ENCODE measurements around the gene AKAP3. TPM values are rescaled to one million over a fixed set of nuclear protein-coding genes. Genes with fewer than 3 reads are reported as not detected.

The AKAP3 gene
- total RNA-seq, 2 donors from 2014 or later = 1.6 to 3.4 TPM

GRCh38 chr12:4604684-4605193 lies 44.1 kb downstream of the AKAP3 start:
- ATAC-seq = peak; percentile 95
- intact Hi-C loops (cut with DNase I, micrococcal nuclease) = no loop called here
- peak; percentile 76 to 79 for DNase-seq

DNA sequence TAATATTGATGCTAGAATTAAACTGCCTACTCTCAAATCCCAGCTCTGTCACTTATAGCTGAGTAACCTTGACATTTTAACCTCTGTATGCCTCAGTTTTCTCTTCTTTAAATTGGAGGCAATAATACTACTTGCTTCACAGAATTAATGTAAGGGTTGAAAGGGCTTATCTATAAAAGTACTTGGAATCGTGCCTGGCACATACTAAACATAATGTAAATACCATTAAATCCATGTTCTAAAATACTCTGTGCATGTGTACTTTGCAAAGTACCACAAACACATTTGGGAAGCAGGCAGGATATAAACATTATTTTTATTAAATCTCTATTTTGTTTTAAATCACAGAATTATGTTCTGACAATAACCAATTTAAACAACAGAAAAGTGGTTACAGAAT lies 44.9 kb downstream of the AKAP3 start:
- intact Hi-C loops (cut with DNase I, micrococcal nuclease) = no loop called here
- ATAC-seq (peak; percentile 52), DNase-seq (no peak)

- ATAC-seq (no peak), DNase-seq (no peak)
- intact Hi-C loops (cut with DNase I, micrococcal nuclease) = no loop called here
Observed at GRCh38 chr12:4603421-4603820, 45.4 kb downstream of the AKAP3 start.

DNA sequence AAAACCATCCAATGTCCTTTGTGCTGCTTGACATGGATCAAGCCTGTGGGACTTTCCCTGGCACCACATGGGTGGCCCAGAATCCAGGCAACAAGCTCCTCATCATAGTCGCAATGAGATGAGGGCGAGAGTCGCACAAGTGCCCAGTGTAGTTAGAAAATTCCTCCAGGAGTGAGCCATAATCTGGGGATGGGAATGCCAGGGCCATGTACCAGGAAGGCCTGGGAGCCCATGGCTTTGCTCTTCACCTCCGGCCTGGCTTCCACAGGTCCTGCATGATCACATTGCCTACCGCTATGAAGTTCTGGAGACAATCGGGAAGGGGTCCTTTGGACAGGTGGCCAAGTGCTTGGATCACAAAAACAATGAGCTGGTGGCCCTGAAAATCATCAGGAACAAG lies 53.0 kb downstream of the AKAP3 start:
- DNase-seq (no peak), ATAC-seq (no peak)
- intact Hi-C loops (cut with DNase I, micrococcal nuclease) = no loop called here

DNA sequence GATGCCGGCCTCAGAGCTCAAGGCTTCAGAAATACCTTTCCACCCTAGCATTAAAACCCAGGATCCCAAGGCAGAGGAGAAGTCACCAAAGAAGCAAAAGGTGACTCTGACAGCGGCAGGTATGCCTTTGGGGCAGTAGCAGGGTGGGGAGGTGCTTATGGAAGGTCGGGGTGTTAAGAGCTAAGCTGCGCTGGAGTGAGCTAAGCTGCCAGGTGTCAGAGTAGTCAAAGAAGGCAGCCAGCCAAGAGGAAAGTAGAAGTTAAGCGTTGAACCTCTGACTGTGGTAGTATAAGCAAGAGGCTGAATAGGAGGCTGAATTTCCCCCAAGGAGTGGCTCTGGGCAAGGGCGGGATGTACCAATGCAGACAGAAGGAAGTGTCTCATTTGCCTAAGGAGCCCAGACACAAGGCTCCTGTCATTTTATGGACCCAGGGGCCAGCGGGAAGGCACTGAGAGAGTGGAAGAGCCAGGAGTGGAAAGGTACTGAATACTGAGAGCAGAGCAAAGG lies 57.6 kb downstream of the AKAP3 start:
- peak; percentile 31 to 34 for DNase-seq
- ATAC-seq = peak; percentile 92
- intact Hi-C loops (cut with DNase I, micrococcal nuclease) = no loop called here

GRCh38 chr12:4589941-4590340 lies 58.9 kb downstream of the AKAP3 start:
- ATAC-seq (no peak), DNase-seq (no peak)
- intact Hi-C loops (cut with DNase I, micrococcal nuclease) = no loop called here

DNA sequence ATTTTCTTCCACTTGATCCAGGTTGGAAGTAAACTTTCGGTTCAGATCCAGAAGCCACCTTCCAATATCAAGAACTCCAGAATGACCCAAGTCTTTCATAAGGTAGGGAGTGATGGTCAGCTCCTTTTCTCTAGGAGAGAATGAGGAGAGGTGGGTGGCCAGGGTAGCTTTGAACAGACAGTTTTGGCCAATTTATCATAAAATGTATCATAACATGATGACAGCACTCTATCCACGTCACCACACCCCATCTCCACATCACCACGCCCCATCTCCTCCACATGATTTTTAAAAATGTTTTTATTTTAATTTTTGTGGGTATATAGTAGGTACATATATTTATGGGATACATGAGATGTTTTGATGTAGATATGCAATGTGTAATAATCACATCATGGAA lies 59.9 kb downstream of the AKAP3 start:
- intact Hi-C loops (cut with DNase I, micrococcal nuclease) = no loop called here
- ATAC-seq (no peak), DNase-seq (no peak)

DNA sequence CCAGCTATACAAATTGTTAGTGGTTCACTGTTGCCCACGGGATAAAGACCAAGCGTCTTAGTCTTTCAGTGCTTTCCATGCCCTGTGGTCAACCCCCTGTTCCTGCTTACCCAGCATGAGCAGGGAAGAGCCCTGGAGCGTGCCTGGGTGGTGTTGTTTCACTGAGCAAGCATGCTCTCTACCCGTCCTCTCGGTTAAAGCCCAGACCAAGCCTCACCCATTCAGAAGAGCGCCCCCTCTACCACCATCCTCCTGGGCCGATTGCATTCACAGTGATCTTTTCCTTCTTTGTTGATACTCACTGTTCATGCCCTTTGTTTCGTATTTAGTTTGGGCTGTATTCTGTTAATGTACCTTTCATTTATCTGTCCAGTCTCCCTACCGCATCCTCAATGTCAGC lies 61.7 kb downstream of the AKAP3 start:
- ATAC-seq (no peak), DNase-seq (no peak)
- intact Hi-C loops (cut with DNase I, micrococcal nuclease) = no loop called here

- DNase-seq (no peak), ATAC-seq (peak; percentile 41)
- intact Hi-C loops (cut with DNase I, micrococcal nuclease) = no loop called here
Observed at GRCh38 chr12:4586500-4586899, 62.4 kb downstream of the AKAP3 start.

- intact Hi-C loops (cut with DNase I, micrococcal nuclease) = no loop called here
Observed at GRCh38 chr12:4584896-4585295, 64.0 kb downstream of the AKAP3 start.

DNA sequence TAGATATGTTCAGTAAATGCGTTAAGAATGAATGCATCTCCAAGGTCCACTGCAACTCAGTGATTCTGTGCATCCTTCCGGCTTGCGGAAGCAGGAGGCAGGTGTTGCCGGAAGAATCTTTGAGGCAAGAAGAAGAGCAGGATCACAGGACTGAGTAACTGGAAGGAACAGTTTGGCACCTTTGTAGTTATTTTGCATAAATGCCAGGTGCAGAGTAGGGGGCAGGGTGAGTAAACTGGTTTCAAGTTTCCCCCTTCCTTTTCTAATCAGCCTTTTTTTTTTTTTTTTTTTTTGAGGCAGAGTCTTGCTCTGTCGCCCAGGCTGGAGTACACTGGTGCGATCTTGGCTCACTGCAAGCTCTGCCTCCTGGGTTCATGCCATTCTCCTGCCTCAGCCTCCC lies 64.6 kb downstream of the AKAP3 start:
- ATAC-seq = no peak
- intact Hi-C loops (cut with DNase I, micrococcal nuclease) = no loop called here
- DNase-seq = no peak

More at GRCh38 chr12:4584896-4585295, 64.0 kb downstream of the AKAP3 start:
- DNase-seq (no peak), ATAC-seq (no peak)

GRCh38 chr12:4580281-4580688 lies 68.6 kb downstream of the AKAP3 start:
- no peak for ATAC-seq
- intact Hi-C loops (cut with DNase I, micrococcal nuclease) = no loop called here
- no peak for DNase-seq

DNA sequence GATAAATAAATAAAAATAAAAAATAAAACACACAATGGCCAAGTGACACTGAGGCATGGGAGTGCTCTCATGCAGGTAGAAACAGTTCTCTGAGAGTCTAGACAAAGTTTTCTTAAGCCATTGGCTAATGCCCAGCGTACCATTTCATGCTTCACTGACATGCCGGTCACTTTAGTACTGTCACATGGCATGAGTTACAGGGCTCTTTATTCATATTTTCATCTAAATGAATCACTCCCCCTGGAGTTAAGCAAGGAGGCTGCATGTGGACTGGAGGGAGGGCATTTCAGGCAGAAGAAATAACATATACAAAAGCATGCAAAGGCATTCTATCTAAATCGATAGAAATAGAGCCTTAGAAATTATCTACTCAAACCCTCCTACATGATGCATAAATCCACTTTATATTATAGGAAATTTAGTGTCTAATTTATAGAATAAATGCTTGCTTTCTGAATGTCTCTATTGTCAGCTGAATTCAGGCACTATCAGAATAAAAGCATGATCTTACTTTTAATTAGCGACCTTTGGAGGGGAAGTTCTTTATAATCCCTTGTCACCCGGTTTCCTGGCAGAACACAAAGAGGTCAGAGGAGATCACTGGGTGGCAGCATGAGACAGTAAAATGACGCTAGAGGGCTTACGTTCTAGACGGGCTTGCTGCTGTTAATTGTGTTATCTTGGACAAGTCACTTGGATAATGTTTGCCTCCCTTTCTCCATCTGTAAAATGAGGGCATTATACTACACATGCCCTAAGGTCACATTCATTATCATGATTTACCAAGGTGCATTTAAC lies 69.3 kb downstream of the AKAP3 start:
- intact Hi-C loops (cut with DNase I, micrococcal nuclease) = no loop called here
- DNase-seq (no peak), ATAC-seq (peak; percentile 96)

- ATAC-seq (no peak), DNase-seq (no peak)
- intact Hi-C loops (cut with DNase I, micrococcal nuclease) = no loop called here
Observed at GRCh38 chr12:4572680-4573079, 76.2 kb downstream of the AKAP3 start.

DNA sequence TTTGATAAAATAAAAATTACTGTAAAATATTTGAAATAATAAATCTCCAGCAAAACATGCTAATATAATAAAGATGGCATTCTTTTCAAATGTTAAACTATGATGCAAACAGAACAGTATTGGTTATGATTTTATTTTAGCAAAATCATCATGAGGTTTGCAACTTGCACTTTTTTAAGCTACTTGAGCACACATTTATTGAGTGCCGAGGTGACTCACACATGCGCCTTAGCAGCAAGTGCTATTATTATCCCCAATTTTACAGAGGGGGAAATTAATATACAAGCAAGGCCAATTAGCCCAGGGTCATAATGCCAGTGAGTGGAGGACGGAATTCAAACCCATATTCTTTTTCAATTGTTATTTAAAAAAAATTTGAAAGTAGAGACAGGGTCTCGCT lies 79.6 kb downstream of the AKAP3 start:
- ATAC-seq = no peak
- intact Hi-C loops (cut with DNase I, micrococcal nuclease) = no loop called here
- DNase-seq = no peak

DNA sequence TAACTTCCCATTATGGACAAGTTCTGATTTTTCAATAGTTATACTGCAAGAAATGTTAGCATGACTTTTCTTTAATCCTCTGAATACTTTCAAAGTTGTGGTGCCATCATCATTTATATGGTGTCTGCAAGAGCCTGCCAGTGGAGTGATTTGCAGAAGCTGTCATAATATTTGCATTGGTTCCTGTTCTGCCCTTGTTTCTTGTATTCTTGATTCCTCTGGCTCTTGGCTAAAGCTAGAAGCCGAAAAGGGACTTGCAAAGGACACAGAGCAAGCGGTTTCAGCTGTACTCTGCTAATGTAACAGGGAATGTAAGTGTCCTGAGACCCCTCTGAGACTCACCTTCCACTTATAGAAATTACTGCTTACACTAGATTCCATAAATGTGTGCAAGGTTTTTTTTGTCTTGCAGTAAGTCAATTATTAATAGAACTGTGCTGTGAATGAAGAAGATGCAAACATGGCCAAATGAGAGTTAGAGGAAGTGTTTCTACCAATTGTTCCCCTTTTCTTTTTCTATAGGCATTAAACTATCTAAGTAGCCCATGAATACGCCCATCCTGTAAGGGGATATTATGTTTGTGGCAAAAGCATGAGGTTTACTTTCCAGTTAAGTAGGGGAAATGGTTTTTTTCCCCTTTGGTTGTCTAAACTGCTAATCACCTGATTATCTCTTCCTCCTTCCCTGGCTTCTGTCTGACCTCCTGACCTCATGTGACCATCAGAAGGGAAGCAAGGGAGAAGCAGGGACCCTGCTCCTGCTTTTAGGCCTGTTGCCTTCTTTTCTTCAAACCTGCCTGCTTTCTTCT lies 81.6 kb downstream of the AKAP3 start:
- intact Hi-C loops (cut with DNase I, micrococcal nuclease) = no loop called here
- ATAC-seq (peak; percentile 23), DNase-seq (no peak)

- DNase-seq (no peak), ATAC-seq (no peak)
- intact Hi-C loops (cut with DNase I, micrococcal nuclease) = no loop called here
Observed at GRCh38 chr12:4566474-4566873, 82.4 kb downstream of the AKAP3 start.
